Measurements from ENCODE around the gene MX1. TPM values are rescaled to one million over a fixed set of nuclear protein-coding genes. Genes with fewer than 3 reads are reported as not detected.

The MX1 gene
- total RNA-seq, 1 donor from 2014 or later: 8.8 TPM

DNA sequence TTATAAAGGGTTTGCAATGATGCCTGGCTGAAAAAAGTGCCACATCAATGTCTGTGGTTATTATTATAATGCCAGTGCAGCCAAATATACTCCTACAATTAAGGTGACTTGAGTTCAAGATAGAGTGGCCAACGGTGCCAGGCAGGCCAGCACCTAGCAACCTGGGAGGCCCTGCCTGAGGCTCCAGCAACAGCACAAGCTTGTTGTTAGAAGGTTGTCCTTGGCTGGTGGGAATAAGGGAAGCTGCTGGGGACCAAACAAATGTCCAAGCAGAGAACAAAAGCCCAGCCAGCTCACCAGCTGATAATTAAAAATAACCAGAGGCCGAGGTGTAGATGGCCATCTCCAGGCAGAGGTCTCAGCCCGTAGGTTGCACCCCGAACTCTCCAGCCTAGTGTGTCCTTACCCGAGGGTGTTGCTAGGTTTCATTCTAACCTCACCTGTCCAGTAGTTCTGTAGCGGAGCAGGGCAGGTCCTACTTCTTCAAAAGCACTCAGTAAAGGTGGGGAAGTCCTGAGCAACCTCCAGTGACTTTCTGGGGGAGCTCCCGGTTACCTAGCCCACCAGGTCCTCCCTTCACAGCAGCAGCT is 80.1 kb downstream of the MX1 start:
- no peak for DNase-seq
- H3K4me1 ChIP-seq: peaks cover 20% of the 10 kb centered on the region
- no peak overlapping the region for H3K27ac ChIP-seq (replicated peaks)
- no peak overlapping the region for H3K4me3 ChIP-seq
- intact Hi-C loops (cut with micrococcal nuclease): no loop called here
- peaks cover 95% of the 10 kb centered on the region for H3K27me3 ChIP-seq (ENCODE audit: low read depth)
- no peak for TF ChIP-seq CTCF (IDR thresholded peaks at IDR 0.05; ENCODE audit: borderline replicate concordance)
- no peaks in the 10 kb centered on the region for H3K9me3 ChIP-seq (replicated peaks)
- H3K36me3 ChIP-seq: no peaks in the 10 kb centered on the region

DNA sequence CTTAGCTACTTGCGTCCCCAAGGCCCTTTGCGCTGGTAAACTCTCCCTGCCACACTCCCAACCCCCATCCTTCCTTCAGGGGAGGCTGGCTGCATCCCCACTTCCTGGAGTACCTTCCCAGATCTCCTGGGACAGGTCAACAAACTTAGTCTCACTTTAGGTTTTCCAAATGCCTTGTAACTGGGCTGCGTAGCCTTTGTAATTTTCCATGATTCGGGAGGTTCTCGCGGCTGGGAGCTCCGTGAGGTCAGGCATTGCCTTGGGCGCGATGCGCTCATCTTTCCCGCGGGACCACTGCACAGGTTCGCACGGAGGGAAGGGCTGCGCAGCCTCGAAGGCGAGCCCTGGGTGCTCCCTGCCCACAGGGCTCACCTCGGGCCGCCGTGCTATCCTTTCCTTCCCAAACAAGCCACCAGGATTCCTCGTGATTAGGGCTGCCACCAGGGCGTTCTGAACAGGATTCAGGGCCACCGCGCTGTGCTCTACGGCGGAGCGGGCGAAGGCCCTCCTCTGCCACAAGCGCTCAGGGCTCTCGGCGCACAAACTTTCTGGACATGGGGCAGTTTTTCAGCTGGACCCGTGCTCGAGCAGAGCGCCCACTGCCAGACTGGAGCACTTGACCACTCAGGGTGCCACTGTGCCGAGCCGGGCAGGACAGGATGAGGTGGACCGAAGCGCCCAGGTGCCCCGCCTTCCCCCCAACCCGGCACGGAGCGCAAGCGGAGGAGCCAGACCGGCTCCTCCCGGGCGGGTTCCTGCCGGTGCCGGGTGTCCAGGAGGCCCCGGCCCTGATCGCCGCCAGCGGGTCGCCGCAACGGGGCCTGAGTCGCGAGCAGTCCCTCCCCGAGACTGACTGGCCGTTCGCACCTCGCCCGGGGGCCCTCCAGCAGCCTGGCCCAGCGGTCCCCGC is 80.8 kb downstream of the MX1 start:
- TF ChIP-seq CTCF (IDR thresholded peaks at IDR 0.05; ENCODE audit: borderline replicate concordance): no peak
- H3K27ac ChIP-seq (replicated peaks): no peak overlapping the region
- H3K27me3 ChIP-seq (ENCODE audit: low read depth): peaks cover 97% of the 10 kb centered on the region
- no peaks in the 10 kb centered on the region for H3K36me3 ChIP-seq
- DNase-seq: no peak
- H3K4me1 ChIP-seq: peaks cover 20% of the 10 kb centered on the region
- intact Hi-C loops (cut with micrococcal nuclease): no loop called here
- H3K4me3 ChIP-seq: peak overlapping the region; percentile 56
- no peaks in the 10 kb centered on the region for H3K9me3 ChIP-seq (replicated peaks)

GRCh38 chr21:41507521-41508414 is 81.7 kb downstream of the MX1 start, which contains the start of gene TMPRSS2:
Gene TMPRSS2, minus strand, starts transcription at chr21:41508158. Its CDS starts 10,025 bp downstream, at chr21:41498133.
- Histone ChIP-seq H3K9me3 (replicated peaks) (no peaks in the 10 kb centered on the region), H3K4me3 (peak within 1 kb of the TSS; percentile 56), H3K4me1 (peaks cover 20% of the 10 kb centered on the region), H3K27ac (replicated peaks) (no peak within 1 kb of the TSS), H3K27me3 (ENCODE audit: low read depth) (peaks cover 97% of the 10 kb centered on the region), H3K36me3 (no peaks in the 10 kb centered on the region)
- no peak for TF ChIP-seq CTCF (IDR thresholded peaks at IDR 0.05; ENCODE audit: borderline replicate concordance)
- DNase-seq: no peak
- intact Hi-C loops (cut with micrococcal nuclease): no loop called here

- Histone ChIP-seq H3K27ac (replicated peaks) (no peak overlapping the region), H3K9me3 (replicated peaks) (no peaks in the 10 kb centered on the region), H3K4me1 (peaks cover 20% of the 10 kb centered on the region), H3K27me3 (ENCODE audit: low read depth) (peaks cover 98% of the 10 kb centered on the region), H3K36me3 (no peaks in the 10 kb centered on the region), H3K4me3 (peak overlapping the region; percentile 56)
- TF ChIP-seq CTCF (IDR thresholded peaks at IDR 0.05; ENCODE audit: borderline replicate concordance): no peak
- intact Hi-C loops (cut with micrococcal nuclease): no loop called here
- DNase-seq: no peak
These were observed 82.5 kb downstream of the MX1 start for GRCh38 chr21:41508415-41509144.

Other genes starting within 250 kb of the MX1 start
- not detected for gene FAM3B, start 109.4 kb upstream of the MX1 start, total RNA-seq
- gene MX2, start 64.2 kb upstream of the MX1 start, total RNA-seq: 5.4 TPM
- gene TMPRSS2, start 81.9 kb downstream of the MX1 start, total RNA-seq: not detected